NCI-H1436 treated with DMSO at 0.1 percent for 48 hours (cell line): Measurements from ENCODE around the gene NUDCD2.
A peak's percentile ranks its signal among the peaks of the same experiment; 100 is the strongest.

Source experiments
- DNase-seq: peaks from one replicate; lab custom pipeline; 2025; lab: John Stamatoyannopoulos, UW

NUDCD2 gene, protein sequence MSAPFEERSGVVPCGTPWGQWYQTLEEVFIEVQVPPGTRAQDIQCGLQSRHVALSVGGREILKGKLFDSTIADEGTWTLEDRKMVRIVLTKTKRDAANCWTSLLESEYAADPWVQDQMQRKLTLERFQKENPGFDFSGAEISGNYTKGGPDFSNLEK

DNA sequence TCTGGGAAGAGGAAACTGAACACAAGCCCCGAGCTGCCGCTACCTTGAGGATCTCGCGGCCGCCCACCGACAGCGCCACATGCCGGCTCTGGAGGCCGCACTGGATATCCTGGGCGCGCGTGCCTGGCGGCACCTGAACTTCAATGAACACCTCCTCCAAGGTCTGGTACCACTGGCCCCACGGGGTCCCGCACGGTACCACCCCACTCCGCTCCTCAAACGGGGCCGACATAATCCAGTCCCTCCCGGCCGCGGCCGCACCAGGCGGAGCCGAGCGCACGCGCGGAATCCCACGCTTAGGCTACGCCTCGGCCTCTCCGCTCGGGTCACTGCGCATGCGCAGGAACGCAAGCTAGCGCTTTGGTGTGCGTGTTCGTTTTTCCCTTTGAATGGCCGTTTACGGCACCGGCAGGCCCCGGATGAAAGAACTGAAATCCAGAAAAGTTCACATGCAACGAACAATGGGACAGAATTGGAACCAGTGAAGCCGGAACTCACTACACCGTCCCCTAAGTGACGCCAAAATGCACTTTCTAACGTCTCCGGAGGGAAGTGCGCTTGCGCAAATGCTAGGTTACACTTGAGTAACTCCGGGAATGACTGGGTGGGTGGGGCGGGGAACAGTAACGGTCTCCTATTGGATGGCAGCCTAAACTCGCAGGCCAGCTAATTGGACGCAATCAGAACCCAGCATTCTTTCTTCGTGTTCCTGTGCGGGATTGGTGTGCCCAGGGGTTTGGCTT lies at the start of gene NUDCD2:
Gene NUDCD2, minus strand, starts transcription at position 284 of the 743 bp plus-strand sequence. Its CDS starts 52 bp downstream, at position 232.
- DNase-seq = peak; percentile 96

DNA sequence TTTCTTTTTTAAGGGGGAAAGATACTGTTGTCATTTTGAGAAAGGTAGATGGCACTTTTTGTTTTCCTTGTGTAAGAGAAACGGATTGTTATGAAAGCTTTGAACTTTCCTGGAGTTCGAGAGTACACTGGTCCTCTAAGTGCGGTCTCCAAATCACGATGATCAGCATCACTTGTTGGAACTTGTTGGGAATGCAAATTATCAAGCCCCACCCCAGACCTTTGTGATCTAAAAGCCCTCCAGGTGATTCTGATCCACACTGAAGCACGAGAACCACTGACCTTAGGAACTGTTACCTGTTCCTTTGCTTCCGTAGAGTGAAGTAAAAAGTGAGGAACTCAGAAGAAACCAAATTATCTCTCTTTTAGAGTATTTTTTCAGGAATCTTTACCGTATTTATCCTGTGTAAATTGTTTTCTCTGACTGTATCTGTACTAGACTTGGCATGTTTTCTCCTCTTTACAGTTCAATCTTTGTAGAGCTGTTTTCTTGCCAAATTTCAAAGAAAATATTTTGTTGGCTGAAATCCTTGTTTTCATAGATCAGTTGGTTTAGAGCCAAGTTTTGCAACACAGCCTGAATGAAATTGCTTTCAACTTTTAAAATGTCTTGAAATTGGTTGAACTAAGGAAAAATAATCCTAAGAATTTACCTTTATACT lies 49.5 kb upstream of the NUDCD2 start:
- no peak for DNase-seq

DNA sequence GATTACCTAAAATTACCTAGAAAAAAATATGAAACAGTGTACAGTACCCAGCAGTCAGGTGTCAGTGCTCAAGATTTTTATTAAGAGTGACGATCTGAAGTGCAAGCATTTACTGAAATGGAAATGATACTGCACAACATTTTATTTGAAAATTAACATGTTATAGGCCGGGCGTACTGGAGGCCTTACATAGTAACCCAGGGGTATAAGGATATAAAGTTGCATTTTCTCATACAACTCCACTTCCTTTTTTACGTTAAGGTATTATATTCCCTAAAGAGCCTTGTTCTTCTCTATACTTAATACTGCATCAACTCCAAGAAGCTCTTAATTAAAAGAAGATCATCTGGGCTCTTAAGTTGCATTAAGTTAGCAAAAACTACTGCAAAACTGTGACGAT lies 48.9 kb upstream of the NUDCD2 start:
- DNase-seq = no peak

DNA sequence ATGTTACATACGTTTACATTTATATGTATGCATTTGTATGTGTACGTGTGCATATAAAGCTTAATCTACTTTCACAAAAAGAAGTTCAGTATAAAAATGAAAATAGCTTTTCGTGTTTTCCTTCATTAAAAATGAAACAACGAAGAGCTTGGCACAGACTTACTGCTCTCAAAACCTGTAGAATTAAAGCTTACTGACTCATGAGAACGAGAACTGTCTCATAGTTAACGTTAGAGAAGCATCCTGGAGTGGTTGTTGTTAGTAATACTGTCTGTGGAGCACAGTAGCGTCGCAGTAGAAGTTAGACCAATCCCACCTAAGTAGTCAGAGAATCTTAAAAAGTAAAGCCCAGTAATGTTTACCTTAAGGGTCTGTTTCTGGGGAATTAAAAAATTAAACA lies 46.8 kb upstream of the NUDCD2 start:
- DNase-seq = no peak

DNA sequence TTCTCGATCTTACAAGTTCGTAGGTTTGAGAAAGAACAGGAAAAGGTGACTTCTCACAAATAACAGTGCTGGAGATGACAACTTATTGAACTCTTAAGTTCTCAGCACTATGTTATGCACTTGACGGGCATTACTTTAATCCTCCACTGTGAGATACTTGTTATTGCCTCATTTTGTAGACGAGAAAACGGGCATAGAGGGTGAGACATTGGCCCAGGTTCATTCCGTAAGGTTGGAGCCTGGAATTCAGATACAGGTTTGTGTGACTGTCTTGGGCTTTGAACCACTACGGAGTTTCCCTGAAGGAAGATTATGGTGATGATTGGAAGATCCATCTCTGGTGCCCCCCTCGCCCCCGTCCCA lies 46.2 kb upstream of the NUDCD2 start:
- DNase-seq = no peak

DNA sequence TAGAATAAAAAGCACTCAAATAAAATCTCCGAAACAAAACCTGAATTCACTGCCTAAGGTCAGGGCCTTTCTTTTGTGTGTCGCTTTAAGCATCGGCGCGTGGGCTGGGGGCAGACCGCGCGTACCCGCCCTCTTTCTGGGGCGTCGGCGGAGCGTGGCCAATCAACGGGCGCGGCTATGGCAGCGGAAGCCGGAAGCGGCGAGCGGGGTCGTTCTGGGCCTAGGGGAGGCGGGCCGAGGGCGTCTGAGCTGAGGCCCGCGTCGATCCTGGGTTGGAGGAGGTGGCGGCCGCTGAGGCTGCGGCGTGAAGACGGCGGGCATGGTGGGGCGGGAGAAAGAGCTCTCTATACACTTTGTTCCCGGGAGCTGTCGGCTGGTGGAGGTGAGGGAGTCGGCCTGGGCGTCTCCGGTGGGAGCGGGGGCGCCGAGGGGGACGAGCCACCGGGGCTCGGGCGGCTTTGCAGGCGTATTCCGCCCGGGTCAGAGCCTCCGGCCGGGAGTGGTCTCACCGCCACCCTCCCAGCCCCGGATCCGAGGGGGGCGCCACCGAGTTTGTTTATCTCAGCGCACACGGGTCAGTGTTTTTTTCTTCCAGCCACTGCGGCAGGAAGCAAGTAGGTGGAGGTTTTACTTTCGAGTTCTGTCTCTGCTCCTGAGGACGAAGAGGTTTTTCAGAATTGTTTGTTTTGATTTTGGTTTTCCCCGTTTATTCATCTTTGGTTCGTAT lies 45.6 kb upstream of the NUDCD2 start, which contains the start of gene MAT2B:
Gene MAT2B, plus strand, starts transcription at position 252 of the 727 bp plus-strand sequence. Its CDS starts 68 bp downstream, at position 320.
- DNase-seq = peak; percentile 42

DNA sequence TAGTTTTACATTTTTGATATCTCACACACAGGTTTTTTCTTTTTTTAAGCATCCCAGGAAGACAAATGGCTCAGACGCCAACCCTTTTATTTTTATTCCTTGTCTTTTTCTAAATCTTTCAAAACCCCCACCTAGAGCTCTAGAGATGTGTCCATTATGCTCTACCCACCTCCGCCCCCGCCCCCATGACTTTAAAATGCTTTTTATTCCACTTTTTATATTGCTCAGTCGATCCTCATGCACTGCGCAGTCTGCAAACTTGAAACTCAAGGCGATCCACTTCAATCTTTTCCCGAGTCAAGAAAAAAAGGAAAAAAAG lies 45.1 kb upstream of the NUDCD2 start:
- no peak for DNase-seq

DNA sequence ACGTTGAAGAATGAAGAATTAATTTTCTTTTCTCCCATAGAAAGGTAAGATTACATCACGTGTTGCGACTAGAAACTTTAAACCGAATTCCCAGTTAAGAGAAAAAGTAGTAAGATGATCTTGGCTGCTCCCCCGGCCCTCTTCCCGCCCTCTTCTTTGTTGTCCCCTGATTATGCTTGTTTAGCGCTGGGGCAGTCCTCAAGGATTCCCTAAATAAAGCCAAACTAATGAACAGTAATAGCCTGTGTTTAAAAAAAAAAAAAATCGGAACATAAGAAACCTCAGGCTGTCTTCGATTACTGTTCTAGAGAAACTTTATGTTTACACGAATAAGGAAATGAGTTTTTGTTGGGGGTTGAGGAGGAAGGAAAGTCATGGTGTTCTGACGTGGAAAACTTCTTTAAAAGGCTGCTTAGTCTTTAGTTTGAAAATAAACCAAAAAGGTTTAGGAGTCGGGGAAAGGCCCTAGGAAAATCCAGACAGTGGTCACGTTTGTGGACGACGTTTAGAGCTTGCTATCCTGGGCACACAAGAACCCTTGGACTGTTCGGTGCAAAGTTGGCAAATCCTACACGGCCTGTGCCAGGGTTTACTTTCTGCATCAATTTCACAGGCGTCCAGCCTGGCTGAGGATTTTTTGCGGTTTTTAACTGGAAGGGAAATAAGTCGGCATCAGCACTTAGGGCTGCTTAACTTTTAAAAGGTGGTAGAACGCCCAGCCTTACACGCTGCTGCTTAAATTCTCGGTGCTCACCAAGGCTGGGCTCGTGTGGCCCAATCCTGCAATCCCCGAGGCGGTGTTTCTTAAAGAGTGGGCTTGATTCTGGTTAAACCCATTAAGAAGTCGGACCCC lies 44.4 kb upstream of the NUDCD2 start:
- DNase-seq = no peak

DNA sequence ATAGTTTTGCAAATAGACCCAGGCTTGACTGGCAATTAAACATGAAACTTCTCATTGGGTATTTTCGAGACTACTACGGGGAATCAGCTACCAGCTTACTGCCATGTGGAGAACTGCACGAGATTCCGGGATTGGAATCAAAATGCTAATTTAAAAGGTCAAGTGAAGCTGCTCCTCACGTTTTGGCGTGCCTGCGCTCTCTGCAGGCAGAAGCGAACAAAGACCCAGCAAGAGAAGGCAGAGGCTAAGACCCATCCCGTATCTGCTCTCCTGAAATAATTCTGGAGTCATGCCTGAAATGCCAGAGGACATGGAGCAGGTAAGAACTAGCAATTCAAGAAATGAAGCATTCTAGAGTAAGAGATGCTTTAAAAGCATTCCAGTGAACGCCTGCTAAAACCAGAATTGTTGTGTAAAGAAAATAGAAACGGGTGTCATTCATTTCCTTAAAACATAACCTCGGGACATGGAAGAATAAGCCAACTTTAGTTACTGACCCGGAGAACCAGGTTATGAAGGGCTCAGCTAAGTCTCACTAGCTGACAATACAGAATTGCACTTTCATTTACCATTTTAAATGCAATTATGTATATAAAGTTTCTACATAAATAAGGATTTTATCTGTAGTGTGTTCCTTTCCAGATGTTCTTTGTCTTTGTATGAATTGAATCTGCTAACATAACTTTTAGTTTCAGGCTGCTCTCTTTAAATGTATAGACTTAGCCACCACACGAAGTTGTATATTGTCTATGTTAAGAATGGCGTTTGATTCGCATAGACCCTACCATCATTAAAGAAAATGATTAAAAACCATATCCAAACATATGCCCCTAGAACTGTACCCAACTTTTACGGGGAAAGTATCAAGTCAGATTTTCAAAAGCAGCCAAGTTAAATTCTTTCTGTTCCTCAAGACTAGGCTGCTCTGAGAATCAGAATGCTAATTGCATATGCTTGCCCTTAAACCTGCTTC lies 43.5 kb upstream of the NUDCD2 start:
- no peak for DNase-seq

DNA sequence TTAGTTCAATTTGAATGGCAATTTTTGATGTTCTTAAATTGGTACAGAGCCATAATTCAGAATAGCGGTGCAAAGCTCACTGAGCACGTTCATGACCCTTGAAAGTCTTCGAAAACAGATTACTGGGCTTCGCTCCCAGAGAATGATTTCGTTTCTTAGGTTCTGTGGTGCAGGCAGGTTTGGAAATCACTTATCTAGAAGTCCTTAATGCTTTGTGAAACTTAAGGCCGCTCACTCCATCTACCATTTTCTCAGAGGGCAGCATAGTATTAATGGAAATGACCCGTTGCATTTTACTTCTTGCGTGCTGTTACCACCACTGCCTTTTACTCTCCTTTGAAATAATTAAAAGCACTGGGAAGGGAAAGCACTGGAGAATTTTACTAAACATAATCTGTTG lies 42.6 kb upstream of the NUDCD2 start:
- DNase-seq = no peak

DNA sequence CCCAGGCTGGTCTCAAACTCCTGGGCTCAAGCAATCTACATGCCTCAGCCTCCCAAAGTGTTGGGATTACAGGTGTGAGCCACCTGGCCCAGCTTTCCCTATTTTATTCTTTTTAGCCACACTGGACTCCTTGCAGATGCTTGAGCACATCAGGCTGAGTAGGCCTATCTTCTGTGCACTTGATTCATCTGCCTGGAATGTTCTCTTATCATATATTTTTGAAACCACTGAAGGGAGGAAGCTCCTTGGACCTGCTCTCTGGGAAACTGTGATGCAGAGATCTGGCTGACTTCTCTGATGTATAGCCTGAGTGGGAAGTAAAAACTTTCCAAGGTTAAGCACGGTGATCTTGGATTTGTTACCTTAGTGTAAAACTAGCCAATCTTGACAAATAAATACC lies 39.0 kb upstream of the NUDCD2 start:
- DNase-seq = no peak

DNA sequence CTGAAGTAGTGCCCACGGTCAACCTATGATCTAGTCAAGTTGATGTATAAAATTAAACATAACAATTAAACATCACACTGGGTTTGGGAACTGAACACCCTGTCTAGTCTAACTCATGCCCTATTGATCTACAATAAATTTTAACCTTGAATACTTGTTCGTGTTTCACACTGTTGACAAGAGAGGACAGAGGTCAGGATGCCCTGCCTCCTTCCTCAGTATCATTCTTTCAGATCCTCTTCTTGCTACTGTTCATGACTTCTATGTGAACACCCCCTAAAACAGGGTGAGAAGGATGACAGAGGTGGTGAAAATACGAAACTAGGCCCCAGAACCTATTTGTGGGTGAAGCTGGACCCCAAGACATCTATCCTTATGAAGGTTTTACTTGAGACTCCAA lies 37.4 kb upstream of the NUDCD2 start:
- no peak for DNase-seq

DNA sequence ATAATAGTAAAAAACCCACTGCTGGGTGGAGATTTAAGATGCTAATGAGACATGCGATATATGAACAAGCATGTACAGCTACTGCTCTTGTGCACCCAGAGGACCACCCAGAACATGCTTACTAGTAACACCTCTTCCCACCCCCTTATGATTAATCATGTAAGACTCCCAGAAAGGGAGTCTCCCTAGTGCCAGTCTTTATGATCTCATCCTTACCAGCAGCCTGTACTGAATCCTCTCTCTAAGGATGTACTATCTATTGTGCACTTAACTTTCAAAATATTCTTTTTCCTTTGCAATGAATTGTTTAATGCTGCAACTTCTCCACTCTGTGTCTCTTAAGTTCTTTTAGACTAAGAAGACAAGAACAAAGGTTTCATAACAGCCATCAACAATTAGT lies 36.4 kb upstream of the NUDCD2 start:
- DNase-seq = no peak

DNA sequence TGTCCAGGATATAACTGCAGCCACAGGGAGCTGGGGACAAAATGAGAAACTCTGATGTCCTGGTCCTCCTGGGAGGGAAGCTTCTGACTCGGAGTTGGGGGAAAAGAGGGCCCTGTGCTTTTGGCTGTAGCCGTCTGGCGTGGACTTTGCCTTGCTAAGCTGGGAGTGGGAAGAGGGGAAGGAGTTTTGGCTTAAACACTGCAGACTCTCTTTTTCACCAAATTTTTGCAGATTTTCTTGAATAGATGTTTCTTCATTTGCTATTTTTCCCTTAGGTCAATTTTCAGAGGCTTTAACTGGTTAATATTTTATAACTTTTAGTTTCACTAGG lies 29.8 kb upstream of the NUDCD2 start:
- DNase-seq = no peak

DNA sequence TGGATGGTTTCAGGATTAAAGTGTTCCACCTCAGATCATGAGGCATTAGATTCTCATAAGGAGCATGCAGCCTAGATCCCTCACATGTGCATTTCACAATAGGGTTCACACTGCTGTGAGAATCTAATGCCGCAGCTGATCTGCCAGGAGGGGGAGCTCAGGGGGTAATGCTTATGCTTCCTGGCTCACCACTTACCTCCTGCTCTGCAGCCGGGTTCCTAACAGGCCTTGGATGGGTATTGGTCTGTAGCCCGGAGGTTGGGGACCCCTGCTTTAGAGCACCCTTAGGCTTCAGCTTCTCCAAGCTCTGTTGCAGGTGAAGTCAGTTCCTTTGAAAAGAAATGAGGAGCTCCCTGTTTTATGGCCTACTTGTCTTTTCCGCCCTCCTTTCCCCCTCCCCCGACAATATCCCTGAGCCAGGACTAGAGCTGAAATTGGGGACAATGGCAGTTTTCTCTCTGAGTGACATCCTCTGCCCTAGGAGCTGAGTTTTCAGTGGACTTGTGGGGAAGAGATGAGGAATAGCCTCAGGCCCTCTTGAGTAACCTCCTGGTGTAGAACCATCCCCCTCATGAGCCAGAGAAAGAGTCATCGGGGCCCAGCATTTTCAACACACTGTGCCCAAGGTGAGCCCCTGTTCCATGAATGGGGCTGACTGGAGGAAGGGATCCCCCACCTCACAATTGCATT lies 29.3 kb upstream of the NUDCD2 start:
- no peak for DNase-seq

DNA sequence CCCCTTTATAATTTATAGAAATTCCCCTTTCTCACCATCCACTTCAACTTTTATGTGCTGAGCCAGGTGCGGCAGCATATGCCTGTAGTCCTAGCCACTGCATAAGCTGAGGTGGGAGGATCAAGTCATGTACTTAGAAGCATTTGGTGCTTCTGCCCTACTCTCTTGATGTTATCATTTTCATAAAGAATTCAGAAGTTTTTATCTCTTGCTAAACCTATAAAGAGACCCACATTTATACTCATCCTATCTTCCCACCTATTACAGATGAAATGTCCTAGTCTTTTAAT lies 19.0 kb upstream of the NUDCD2 start:
- no peak for DNase-seq

DNA sequence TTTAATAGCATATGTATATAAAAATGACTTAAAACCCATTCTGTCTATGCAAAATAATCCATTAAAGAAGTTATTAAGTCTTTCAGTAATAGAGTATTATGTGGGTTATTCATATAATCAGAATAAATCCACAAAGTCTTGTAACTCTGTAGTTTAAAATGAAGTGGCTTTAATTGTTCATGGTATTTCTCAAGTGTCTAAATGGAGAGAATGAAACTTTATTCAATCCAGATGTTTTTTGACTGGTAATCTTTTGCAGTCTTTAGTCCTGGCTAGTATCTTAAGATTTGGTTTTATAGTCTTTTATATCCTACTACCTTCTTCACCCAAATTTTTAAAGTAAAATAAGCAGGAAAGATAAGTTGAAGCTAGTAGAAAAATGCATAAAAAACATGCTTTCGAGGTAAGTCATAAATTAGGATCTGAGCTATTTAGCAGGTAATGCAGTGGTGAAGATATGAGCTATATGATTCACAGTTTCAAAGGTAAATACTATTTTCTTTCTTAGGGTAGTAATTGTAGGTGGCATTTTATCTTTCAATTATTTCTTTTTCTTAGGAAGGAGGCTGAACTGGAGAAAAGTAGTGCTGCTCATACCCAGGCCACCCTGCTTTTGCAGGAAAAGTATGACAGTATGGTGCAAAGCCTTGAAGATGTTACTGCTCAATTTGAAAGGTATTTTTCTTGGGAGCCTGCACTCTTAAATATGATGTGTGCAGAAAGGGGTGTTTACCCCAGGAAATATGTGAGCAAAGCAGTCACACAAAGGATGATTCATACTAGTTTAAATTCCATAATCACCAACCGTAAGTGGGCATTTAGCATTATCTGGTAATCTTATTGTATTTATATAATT lies 18.5 kb upstream of the NUDCD2 start:
- no peak for DNase-seq

DNA sequence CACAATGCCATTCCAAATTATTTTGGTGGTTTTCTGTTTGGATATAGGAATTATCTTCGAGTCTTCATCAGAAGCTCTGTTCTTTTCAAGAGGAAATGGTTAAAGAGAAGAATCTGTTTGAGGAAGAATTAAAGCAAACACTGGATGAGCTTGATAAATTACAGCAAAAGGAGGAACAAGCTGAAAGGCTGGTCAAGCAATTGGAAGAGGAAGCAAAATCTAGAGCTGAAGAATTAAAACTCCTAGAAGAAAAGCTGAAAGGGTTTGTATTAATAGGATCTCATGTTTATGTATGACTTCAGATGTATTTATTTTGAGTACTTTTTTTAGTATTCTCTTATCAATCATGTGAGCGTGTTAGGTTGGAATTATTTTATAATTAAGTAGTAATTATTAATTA lies 15.5 kb upstream of the NUDCD2 start:
- DNase-seq = no peak

DNA sequence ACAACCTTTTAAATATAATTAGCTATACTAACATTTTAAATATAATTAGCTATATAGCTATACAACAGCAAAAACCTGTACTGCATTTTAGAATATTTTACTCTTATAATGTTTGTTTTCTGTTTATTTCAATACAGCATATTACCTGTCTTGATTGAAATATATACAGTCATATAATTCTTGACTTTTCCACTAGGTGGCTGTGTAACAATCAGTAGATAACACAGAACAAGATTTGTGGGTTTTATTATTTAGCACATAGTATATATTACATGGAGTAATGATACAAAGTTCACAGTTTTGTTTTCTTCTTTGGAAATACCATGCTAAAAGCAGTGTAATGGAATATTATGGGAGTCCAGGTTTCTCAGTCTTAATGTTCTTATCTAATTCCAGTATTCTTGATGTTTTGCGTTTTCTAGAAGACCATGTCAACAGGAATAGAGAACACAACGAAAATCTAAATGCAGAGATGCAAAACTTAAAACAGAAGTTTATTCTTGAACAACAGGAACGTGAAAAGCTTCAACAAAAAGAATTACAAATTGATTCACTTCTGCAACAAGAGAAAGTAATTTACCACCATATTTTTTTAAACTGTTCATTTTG lies 13.8 kb upstream of the NUDCD2 start:
- DNase-seq = no peak
